HEK293T (cell line): ENCODE data around the gene MCM5.

Source experiments
- ARNT ChIP-seq: fragments of 450-650 bp; IDR thresholded peaks from 2 replicates; pipeline ENCODE4 v1.6.1; 2017; ENCODE audit warnings: mild to moderate bottlenecking
- BHLHE40 ChIP-seq: fragments of 450-650 bp; IDR thresholded peaks from 2 replicates; pipeline ENCODE4 v1.6.1; 2016; ENCODE audit warnings: mild to moderate bottlenecking, moderate library complexity, borderline replicate concordance
- FOXA1 ChIP-seq: fragments of 450-650 bp; IDR thresholded peaks from 2 replicates; pipeline ENCODE4 v1.6.1; 2016; ENCODE audit warnings: mild to moderate bottlenecking
- FOXK2 ChIP-seq: fragments of 450-650 bp; IDR thresholded peaks from 2 replicates; pipeline ENCODE4 v1.6.1; 2016; ENCODE audit warnings: mild to moderate bottlenecking
- FOXM1 ChIP-seq: fragments of 450-650 bp; IDR thresholded peaks from 2 replicates; pipeline ENCODE4 v1.6.1; 2017; ENCODE audit warnings: mild to moderate bottlenecking, borderline replicate concordance
- HDGF ChIP-seq: fragments of 450-650 bp; IDR thresholded peaks from 2 replicates; pipeline ENCODE4 v1.6.1; 2017; ENCODE audit warnings: antibody characterized with exemption, borderline replicate concordance
- SP1 ChIP-seq: fragments of 450-650 bp; IDR thresholded peaks from 2 replicates; pipeline ENCODE4 v1.6.1; 2017
- SUZ12 ChIP-seq: fragments of 450-650 bp; IDR thresholded peaks from 2 replicates; pipeline ENCODE4 v1.6.1; 2016; ENCODE audit warnings: mild to moderate bottlenecking
- TARDBP ChIP-seq: fragments of 450-650 bp; IDR thresholded peaks from 2 replicates; pipeline ENCODE4 v1.6.1; 2016

DNA sequence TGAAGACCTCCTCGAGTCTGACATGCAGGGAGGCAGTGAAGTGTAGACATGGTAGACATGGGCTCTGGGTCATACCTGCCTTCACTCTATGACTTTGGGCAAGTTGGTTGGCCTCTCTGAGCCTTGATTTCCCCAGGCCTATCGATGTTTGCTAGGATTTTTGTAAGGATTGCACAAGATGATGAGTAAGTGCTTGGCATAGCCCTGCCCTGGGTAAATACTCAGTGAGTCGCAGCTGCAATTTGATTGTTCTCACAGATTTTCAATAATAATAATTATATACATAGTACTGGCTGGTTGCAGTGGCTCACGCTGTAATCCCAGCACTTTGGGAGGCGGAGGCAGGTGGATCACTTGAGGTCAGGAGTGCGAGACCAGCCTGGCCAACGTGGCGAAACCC is 18.1 kb downstream of the MCM5 start:
- TF ChIP-seq BHLHE40 (no peak), FOXK2 (no peak), FOXM1 (no peak), SP1 (no peak), HDGF (no peak), TARDBP (no peak), FOXA1 (no peak), SUZ12 (no peak), ARNT (no peak)
